IMR-90 (cell line): Measurements from ENCODE around the gene FAM193B. TPM values are rescaled to one million over a fixed set of nuclear protein-coding genes. Genes with fewer than 3 reads are reported as not detected.

Source experiments
- ATAC-seq: fragments of 200-7000 bp; cut with Tn5 transposase; 2 replicates; pipeline ENCODE4 v1.9.1; 2020; ENCODE audit warnings: low read depth, mild to moderate bottlenecking, moderate library complexity
- BruUV-seq: library from RNA; stranded (reverse); fragments of 400-500 nt; replicated peaks from 2 replicates; lab custom pipeline; 2021; lab: Mats Ljungman, UMichigan
- CTCF ChIA-PET: fragments of 300-600 bp; formaldehyde crosslinking; extraction: SDS; loops from one replicate; lab custom pipeline; 2021; ENCODE audit warnings: antibody characterized with exemption; lab: Yijun Ruan, JAX
- POLR2A ChIA-PET: fragments of 300-600 bp; sonication (Branson Sonifier 250); formaldehyde crosslinking; loops from one replicate; lab custom pipeline; 2022; ENCODE audit warnings: antibody characterized with exemption; ENCODE audit not compliant: unreplicated experiment; lab: Charles Lee
- DNase-seq: peaks from one replicate; pipeline ENCODE4 v3.0.0; 2013
- H2AFZ ChIP-seq: replicated peaks from 2 replicates; pipeline ENCODE3; 2013; ENCODE audit warnings: low read length, mild to moderate bottlenecking; ENCODE audit not compliant: poor library complexity
- H2AK5ac ChIP-seq: 2 replicates; pipeline ENCODE4 v1.6.1; 2013; ENCODE audit warnings: low read depth, low read length, inconsistent platforms
- H2AK9ac ChIP-seq: replicated peaks from 2 replicates; pipeline ENCODE3; 2013; ENCODE audit warnings: mild to moderate bottlenecking, low read depth, low read length, moderate library complexity; ENCODE audit not compliant: poor library complexity
- H2BK120ac ChIP-seq: 2 replicates; pipeline ENCODE4 v1.6.1; 2013; ENCODE audit warnings: low read depth, low read length, inconsistent platforms
- H2BK15ac ChIP-seq: 3 replicates; pipeline ENCODE4 v1.6.1; 2013; ENCODE audit warnings: low read depth, low read length, inconsistent platforms
- H2BK20ac ChIP-seq: 2 replicates; pipeline ENCODE4 v1.6.1; 2013; ENCODE audit warnings: low read depth, mild to moderate bottlenecking, inconsistent platforms, low read length, moderate library complexity
- H2BK5ac ChIP-seq: 2 replicates; pipeline ENCODE4 v1.6.1; 2013; ENCODE audit warnings: mild to moderate bottlenecking, low read depth, low read length, inconsistent platforms; ENCODE audit not compliant: poor library complexity, severe bottlenecking
- H3K14ac ChIP-seq: replicated peaks from 2 replicates; pipeline ENCODE4 v1.6.1; 2013; ENCODE audit warnings: low read depth, low read length, inconsistent platforms
- H3K18ac ChIP-seq: 2 replicates; pipeline ENCODE4 v1.6.1; 2013; ENCODE audit warnings: low read depth, low read length, control low read depth
- H3K23ac ChIP-seq: 2 replicates; pipeline ENCODE4 v1.6.1; 2013; ENCODE audit warnings: low read depth, low read length, inconsistent platforms
- H3K27ac ChIP-seq: 2 replicates; pipeline ENCODE4 v1.5.1; 2013; ENCODE audit warnings: mild to moderate bottlenecking, control low read depth, low read length; ENCODE audit not compliant: insufficient read depth
- H3K27me3 ChIP-seq: 2 replicates; pipeline ENCODE4 v1.6.1; 2013; ENCODE audit warnings: low read length; ENCODE audit not compliant: control insufficient read depth, insufficient read depth
- H3K36me3 ChIP-seq: 2 replicates; pipeline ENCODE4 v1.6.1; 2013; ENCODE audit warnings: low read length, mixed read lengths; ENCODE audit not compliant: control insufficient read depth, insufficient read depth
- H3K4ac ChIP-seq: 2 replicates; pipeline ENCODE4 v1.6.1; 2013; ENCODE audit warnings: low read depth, low read length, inconsistent platforms
- H3K4me1 ChIP-seq: 2 replicates; pipeline ENCODE4 v1.6.1; 2013; ENCODE audit warnings: low read length, mixed read lengths; ENCODE audit not compliant: control insufficient read depth, insufficient read depth
- H3K4me2 ChIP-seq: 2 replicates; pipeline ENCODE4 v1.6.1; 2013; ENCODE audit warnings: low read depth, mild to moderate bottlenecking, control low read depth, low read length, moderate library complexity
- H3K4me3 ChIP-seq: 2 replicates; pipeline ENCODE4 v1.5.1; 2013; ENCODE audit warnings: low read depth, mild to moderate bottlenecking, control low read depth, low read length, moderate library complexity; ENCODE audit not compliant: insufficient read depth
- H3K56ac ChIP-seq: 2 replicates; pipeline ENCODE4 v1.6.1; 2013; ENCODE audit warnings: low read length, inconsistent platforms; ENCODE audit not compliant: insufficient read depth; ENCODE audit errors: extremely low read depth
- H3K79me1 ChIP-seq, 2 experiments: 2 replicates each; pipeline ENCODE4 v1.6.1; 2013; ENCODE audit warnings: low read length in 2 of 2, inconsistent platforms in 1 of 2, low read depth in 1 of 2
- H3K9ac ChIP-seq: 2 replicates; pipeline ENCODE4 v1.6.1; 2013; ENCODE audit warnings: low read depth, low read length, control low read depth
- H3K9me1 ChIP-seq: 2 replicates; pipeline ENCODE4 v1.6.1; 2013; ENCODE audit warnings: low read length, inconsistent platforms; ENCODE audit not compliant: insufficient read depth
- H3K9me3 ChIP-seq: 2 replicates; pipeline ENCODE4 v1.6.1; 2013; ENCODE audit warnings: low read length; ENCODE audit not compliant: control insufficient read depth, insufficient read depth
- H4K20me1 ChIP-seq: 2 replicates; pipeline ENCODE4 v1.6.1; 2013; ENCODE audit warnings: low read length, inconsistent platforms; ENCODE audit not compliant: insufficient read depth
- H4K5ac ChIP-seq: 2 replicates; pipeline ENCODE4 v1.6.1; 2013; ENCODE audit warnings: mild to moderate bottlenecking, low read depth, low read length, control low read depth
- H4K8ac ChIP-seq, 2 experiments: 2 replicates each; pipeline ENCODE4 v1.6.1; 2013; ENCODE audit warnings: low read depth in 2 of 2, low read length in 2 of 2, control low read depth in 1 of 2, inconsistent platforms in 1 of 2
- H4K91ac ChIP-seq: 2 replicates; pipeline ENCODE4 v1.6.1; 2013; ENCODE audit warnings: low read depth, low read length, inconsistent platforms; ENCODE audit not compliant: insufficient read depth
- BHLHE40 ChIP-seq: fragments of 150-350 bp; IDR thresholded peaks from 2 replicates; pipeline ENCODE4 v1.6.1; 2016; ENCODE audit warnings: mild to moderate bottlenecking, low read depth, low read length
- CTCF ChIP-seq: conservative IDR thresholded peaks from 2 replicates; pipeline ENCODE4 v1.5.1; 2012; ENCODE audit warnings: mild to moderate bottlenecking, low read depth, low read length, improper control_type of control experiment
- ELK1 ChIP-seq: fragments of 150-350 bp; IDR thresholded peaks from 2 replicates; pipeline ENCODE4 v1.6.1; 2016; ENCODE audit warnings: low read depth, mild to moderate bottlenecking, low read length, moderate library complexity, borderline replicate concordance
- FOS ChIP-seq: fragments of 150-350 bp; IDR thresholded peaks from 2 replicates; pipeline ENCODE4 v1.6.1; 2016; ENCODE audit warnings: low read depth, low read length
- MAFK ChIP-seq: IDR thresholded peaks from 2 replicates; pipeline ENCODE4 v1.6.1; 2012; ENCODE audit warnings: low read depth, low read length, improper control_type of control experiment
- MAZ ChIP-seq: IDR thresholded peaks from 2 replicates; pipeline ENCODE4 v1.6.1; 2012; ENCODE audit warnings: low read depth, mild to moderate bottlenecking, low read length, improper control_type of control experiment, moderate library complexity, borderline replicate concordance
- MXI1 ChIP-seq: IDR thresholded peaks from 2 replicates; pipeline ENCODE4 v1.6.1; 2012; ENCODE audit warnings: low read depth, mild to moderate bottlenecking, low read length, moderate library complexity, borderline replicate concordance
- NFE2L2 ChIP-seq: fragments of 150-350 bp; IDR thresholded peaks from 2 replicates; pipeline ENCODE4 v1.6.1; 2016; ENCODE audit warnings: low read depth, mild to moderate bottlenecking, low read length
- POLR2A ChIP-seq: IDR thresholded peaks from 2 replicates; pipeline ENCODE4 v1.6.1; 2012; ENCODE audit warnings: mild to moderate bottlenecking, low read depth, low read length
- RAD21 ChIP-seq: IDR thresholded peaks from 2 replicates; pipeline ENCODE4 v1.6.1; 2012; ENCODE audit warnings: low read length, improper control_type of control experiment
- RCOR1 ChIP-seq: IDR thresholded peaks from 2 replicates; pipeline ENCODE4 v1.6.1; 2012; ENCODE audit warnings: mild to moderate bottlenecking, low read length, improper control_type of control experiment; ENCODE audit not compliant: insufficient replicate concordance
- RFX5 ChIP-seq: IDR thresholded peaks from 2 replicates; pipeline ENCODE4 v1.8.0; 2012; ENCODE audit warnings: low read depth, mild to moderate bottlenecking, low read length, moderate library complexity
- SMC3 ChIP-seq: fragments of 150-350 bp; IDR thresholded peaks from 2 replicates; pipeline ENCODE4 v1.6.1; 2016; ENCODE audit warnings: low read depth, mild to moderate bottlenecking, antibody characterized with exemption, low read length, moderate library complexity
- USF2 ChIP-seq: fragments of 150-350 bp; IDR thresholded peaks from 2 replicates; pipeline ENCODE4 v1.6.1; 2017; ENCODE audit warnings: mild to moderate bottlenecking, antibody characterized with exemption, low read length, low read depth
- WGBS, 2 experiments: methylation state at CpG; one replicate each; pipeline versions ENCODE4 v1.1.5 to v1.1.7; 2013; ENCODE audit warnings: missing lambda C conversion rate in 2 of 2; ENCODE audit not compliant: insufficient read length in 1 of 2; ENCODE audit errors: extremely low coverage in 2 of 2; 5-methylcytosine and 5-hydroxymethylcytosine counted together
- dilution Hi-C: fragments of 300-500 bp; cut with HindIII; formaldehyde crosslinking; loops from one replicate; pipeline ENCODE4 v1.14.3; 2018; ENCODE audit warnings: low sequenced_read_pairs; ENCODE audit not compliant: unreplicated experiment
- in situ Hi-C: fragments of 300-500 bp; cut with MboI; formaldehyde crosslinking; loops from 3 replicates; pipeline ENCODE4 v1.14.3; 2019; ENCODE audit warnings: low sequenced_read_pairs, inconsistent platforms, mixed read lengths
- intact Hi-C: fragments of 100-400 bp; cut with micrococcal nuclease; formaldehyde crosslinking; loops from 2 replicates; pipeline ENCODE4 v1.10.0; 2022
- polyA plus RNA-seq, 3 experiments: library from polyadenylated mRNA; depleted of rRNA; stranded (reverse); fragments of >200 nt; gene quantifications; 2 replicates each; pipeline ENCODE4 v1.2.3, GENCODE V29; 2012; ENCODE audit warnings: low replicate concordance in 1 of 3
- total RNA-seq: library from RNA; depleted of rRNA; stranded (reverse); fragments of >200 nt; gene quantifications from 2 replicates; pipeline ENCODE4 v1.2.3, GENCODE V29; 2012

FAM193B gene
- total and polyA plus RNA-seq, 2 of the 4 experiments (the other 2 are of a cell fraction), result 9.5 to 52.2 TPM

- H4K20me1 ChIP-seq, result peaks cover 95% of the 10 kb centered on the region
- H4K91ac ChIP-seq, result no peak overlapping the region
- no peak overlapping the region for H3K18ac ChIP-seq
- no peak overlapping the region for H2BK120ac ChIP-seq
- no peak overlapping the region for H3K4me3 ChIP-seq
- H3K4me2 ChIP-seq, result no peak overlapping the region
- no peak overlapping the region for H2BK20ac ChIP-seq
- H3K27ac ChIP-seq, result no peak overlapping the region
- POLR2A ChIA-PET, result no interaction called here
- H3K14ac ChIP-seq, result no peak overlapping the region
- H3K23ac ChIP-seq, result no peak overlapping the region
- no peak overlapping the region for H4K5ac ChIP-seq
- 100% methylated on average over 3 of the region's 16 CpGs; no CpG with 5 or more reads in 1 of the 2 experiments for WGBS, 2 experiments
- no peaks in the 10 kb centered on the region for H3K27me3 ChIP-seq
- dilution Hi-C loops, result no loop called here
- H3K79me1 ChIP-seq, result peaks cover 40 to 82% of the 10 kb centered on the region in 2 experiments
- in situ Hi-C loops, result no loop called here
- H2BK15ac ChIP-seq, result no peak overlapping the region
- peak overlapping the region; percentile 42 for H2AK9ac ChIP-seq
- peaks cover 25% of the 10 kb centered on the region for H3K4me1 ChIP-seq
- H3K9ac ChIP-seq, result no peak overlapping the region
- H3K36me3 ChIP-seq, result peaks cover 81% of the 10 kb centered on the region
- CTCF ChIA-PET, result no interaction called here
- H2BK5ac ChIP-seq, result no peak overlapping the region
- no peak overlapping the region for H4K8ac ChIP-seq
- no peak for DNase-seq
- intact Hi-C loops, result no loop called here
- no TSS peak for BruUV-seq
- TF ChIP-seq CTCF (no peak), USF2 (no peak), MAZ (no peak), POLR2A (no peak), FOS (no peak), RCOR1 (no peak), RFX5 (no peak), NFE2L2 (no peak), RAD21 (no peak), MAFK (no peak), SMC3 (no peak), BHLHE40 (no peak), MXI1 (no peak), ELK1 (no peak)
- H3K9me3 ChIP-seq, result no peaks in the 10 kb centered on the region
- no peak overlapping the region for H2AFZ ChIP-seq
- H3K9me1 ChIP-seq, result peaks cover 9% of the 10 kb centered on the region
- no peak overlapping the region for H3K4ac ChIP-seq
- ATAC-seq, result no peak
- no peak overlapping the region for H3K56ac ChIP-seq
- no peak overlapping the region for H2AK5ac ChIP-seq
These were observed 63.4 kb downstream of the FAM193B start for GRCh38 chr5:177490992-177491391.
